DND-41 (cell line): ENCODE measurements around the gene CCL11.

Experiments used
- EZH2 ChIP-seq: IDR thresholded peaks from 3 replicates; pipeline ENCODE4 v1.6.1; 2012; ENCODE audit warnings: borderline replicate concordance, low read depth, mild to moderate bottlenecking, moderate library complexity, low read length, inconsistent platforms; ENCODE audit not compliant: severe bottlenecking
- TF ChIP-seq, protein P1 (sequence below): IDR thresholded peaks from 2 replicates; pipeline ENCODE4 v1.5.1; 2012; ENCODE audit warnings: borderline replicate concordance, low read length, moderate library complexity, mild to moderate bottlenecking; ENCODE audit not compliant: poor library complexity, severe bottlenecking; ENCODE audit errors: extremely low read depth

DNA sequence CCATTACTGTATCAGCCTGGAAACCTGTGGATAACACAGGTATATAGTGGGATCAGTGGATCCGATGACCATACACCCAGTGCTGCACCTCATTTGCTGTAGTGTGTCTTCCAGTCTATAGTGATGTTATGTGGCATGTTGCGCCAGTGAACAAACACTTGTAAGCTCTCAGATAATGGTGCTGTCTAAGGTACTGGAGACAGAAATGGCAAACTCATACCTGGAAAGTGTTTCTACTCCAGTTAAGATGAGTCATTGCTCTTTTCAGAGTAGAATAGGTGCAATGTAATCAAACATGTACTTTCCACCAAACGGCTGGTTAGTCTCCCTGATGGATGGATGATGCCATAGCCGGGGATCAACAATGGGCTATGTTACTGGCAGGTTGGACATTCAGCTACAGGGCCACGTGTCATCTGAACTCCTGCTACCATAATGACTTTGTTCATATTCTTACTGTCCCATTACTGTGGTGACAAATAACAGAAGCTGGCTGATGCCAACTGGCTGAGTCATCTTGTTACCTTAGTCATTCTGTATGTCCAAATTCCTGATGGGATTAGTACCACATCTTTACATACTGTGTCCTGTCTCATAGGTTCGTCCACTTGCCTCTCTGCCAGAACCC, 6.3 kb downstream of the CCL11 start:
- TF ChIP-seq, protein P1, sequence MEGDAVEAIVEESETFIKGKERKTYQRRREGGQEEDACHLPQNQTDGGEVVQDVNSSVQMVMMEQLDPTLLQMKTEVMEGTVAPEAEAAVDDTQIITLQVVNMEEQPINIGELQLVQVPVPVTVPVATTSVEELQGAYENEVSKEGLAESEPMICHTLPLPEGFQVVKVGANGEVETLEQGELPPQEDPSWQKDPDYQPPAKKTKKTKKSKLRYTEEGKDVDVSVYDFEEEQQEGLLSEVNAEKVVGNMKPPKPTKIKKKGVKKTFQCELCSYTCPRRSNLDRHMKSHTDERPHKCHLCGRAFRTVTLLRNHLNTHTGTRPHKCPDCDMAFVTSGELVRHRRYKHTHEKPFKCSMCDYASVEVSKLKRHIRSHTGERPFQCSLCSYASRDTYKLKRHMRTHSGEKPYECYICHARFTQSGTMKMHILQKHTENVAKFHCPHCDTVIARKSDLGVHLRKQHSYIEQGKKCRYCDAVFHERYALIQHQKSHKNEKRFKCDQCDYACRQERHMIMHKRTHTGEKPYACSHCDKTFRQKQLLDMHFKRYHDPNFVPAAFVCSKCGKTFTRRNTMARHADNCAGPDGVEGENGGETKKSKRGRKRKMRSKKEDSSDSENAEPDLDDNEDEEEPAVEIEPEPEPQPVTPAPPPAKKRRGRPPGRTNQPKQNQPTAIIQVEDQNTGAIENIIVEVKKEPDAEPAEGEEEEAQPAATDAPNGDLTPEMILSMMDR = no peak
- TF ChIP-seq EZH2 = no peak
